ENCODE results near the gene IL1RAPL2. TPM values are rescaled to one million over a fixed set of nuclear protein-coding genes. Genes with fewer than 3 reads are reported as not detected.
A peak's percentile ranks its signal among the peaks of the same experiment; 100 is the strongest.
"Not testable (repeated sequence)": the region's sequence is repeated elsewhere in the genome, so short reads cannot be mapped to it uniquely, and the experiment has no call there.

IL1RAPL2 gene
- total and polyA plus RNA-seq, 7 donors = not detected

DNA sequence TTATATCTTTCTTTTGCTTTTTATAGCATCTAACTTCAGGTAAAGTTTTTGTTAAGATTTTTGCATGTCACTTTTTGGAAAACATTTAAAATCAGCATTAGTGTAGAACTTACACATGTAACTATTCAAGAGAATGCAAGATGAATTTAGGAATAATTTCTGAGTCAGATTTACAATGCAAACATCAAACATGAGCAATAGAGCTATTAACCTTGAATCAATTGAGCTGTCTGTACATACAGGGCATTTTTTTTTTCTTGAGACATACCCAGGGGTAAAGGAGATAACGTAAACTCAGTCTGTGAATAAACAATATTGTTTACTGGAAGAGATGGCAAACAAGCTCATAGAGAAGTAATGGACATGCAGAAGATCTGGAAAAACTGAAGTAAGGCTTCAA, 311.5 kb downstream of the IL1RAPL2 start:
- TF ChIP-seq CTCF (IDR thresholded peaks at IDR 0.05) = no peak
- Histone ChIP-seq H3K36me3 (ENCODE audit: insufficient read depth in 1 of 2, low read depth in 1 of 2) (no peaks in the 10 kb centered on the region), H3K4me1 (no peaks in the 10 kb centered on the region), H3K4me3 (no peak overlapping the region), H3K27me3 (ENCODE audit: insufficient read depth in 3 of 3, low read length in 2 of 3) (no peaks in the 10 kb centered on the region), H3K27ac (no peak overlapping the region), H3K9me3 (no peaks in the 10 kb centered on the region)
- ATAC-seq = no peak
- no peak for DNase-seq
- WGBS, 3 donors = 79 to 90% (median 88%) methylated on average over 1 of the region's 1 CpG
- intact Hi-C loops (cut with DNase I) = no loop called here

GRCh38 chrX:104902070-104902469, 336.1 kb downstream of the IL1RAPL2 start:
- intact Hi-C loops (cut with DNase I) = no loop called here
- H3K9me3 ChIP-seq = no peaks in the 10 kb centered on the region
- no peak for ATAC-seq
- H3K27me3 ChIP-seq (ENCODE audit: insufficient read depth in 3 of 3, low read length in 2 of 3) = peaks cover 0 to 12% (median 0%) of the 10 kb centered on the region in 3 donors
- H3K27ac ChIP-seq = no peak overlapping the region
- DNase-seq = no peak
- 57 to 73% (median 62%) methylated on average over 4 of the region's 4 CpGs for WGBS, 3 donors
- TF ChIP-seq CTCF (IDR thresholded peaks at IDR 0.05) = no peak
- no peaks in the 10 kb centered on the region for H3K4me1 ChIP-seq
- no peak overlapping the region for H3K4me3 ChIP-seq
- H3K36me3 ChIP-seq (ENCODE audit: insufficient read depth in 1 of 2, low read depth in 1 of 2) = no peaks in the 10 kb centered on the region

GRCh38 chrX:104909694-104910093, 343.7 kb downstream of the IL1RAPL2 start:
- WGBS, 3 donors = 25 to 30% (median 27%) methylated on average over 8 to 10 of the region's 10 CpGs
- ATAC-seq; intact Hi-C loops (cut with DNase I): not testable (repeated sequence)

DNA sequence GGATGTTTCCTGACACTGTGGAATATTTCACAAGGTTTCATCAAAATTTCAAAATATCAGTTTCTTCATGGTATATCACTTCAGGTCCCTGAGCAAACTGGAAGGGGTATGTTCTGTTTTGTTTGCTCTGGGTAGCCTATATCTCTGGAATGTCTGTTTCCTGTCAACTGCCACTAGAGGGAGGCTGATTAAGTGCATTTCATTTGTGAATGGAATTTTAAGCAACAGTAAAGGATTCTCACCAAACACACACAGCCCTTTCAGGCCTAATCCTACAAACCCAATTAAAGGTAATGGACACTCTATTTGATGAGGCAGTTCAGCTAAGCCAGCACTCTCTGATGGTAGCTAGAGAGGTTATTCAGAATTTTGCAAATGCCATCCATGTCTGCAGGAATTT, 347.3 kb downstream of the IL1RAPL2 start:
- no peaks in the 10 kb centered on the region for H3K4me1 ChIP-seq
- H3K9me3 ChIP-seq = no peaks in the 10 kb centered on the region
- no peak overlapping the region for H3K4me3 ChIP-seq
- no peak for ATAC-seq
- H3K27ac ChIP-seq = no peak overlapping the region
- no peaks in the 10 kb centered on the region for H3K27me3 ChIP-seq (ENCODE audit: insufficient read depth in 3 of 3, low read length in 2 of 3)
- intact Hi-C loops (cut with DNase I) = no loop called here
- no peaks in the 10 kb centered on the region for H3K36me3 ChIP-seq (ENCODE audit: insufficient read depth in 1 of 2, low read depth in 1 of 2)
- DNase-seq = no peak
- TF ChIP-seq CTCF (IDR thresholded peaks at IDR 0.05) = peak; percentile 33

More at GRCh38 chrX:104909694-104910093, 343.7 kb downstream of the IL1RAPL2 start:
- H3K36me3 ChIP-seq (ENCODE audit: insufficient read depth in 1 of 2, low read depth in 1 of 2); H3K27me3 ChIP-seq (ENCODE audit: insufficient read depth in 3 of 3, low read length in 2 of 3); DNase-seq; H3K27ac ChIP-seq; H3K9me3 ChIP-seq; H3K4me3 ChIP-seq; H3K4me1 ChIP-seq: not testable (repeated sequence)

- DNase-seq, ATAC-seq: not testable (repeated sequence)
These were observed 348.7 kb downstream of the IL1RAPL2 start for GRCh38 chrX:104914686-104915085.

DNA sequence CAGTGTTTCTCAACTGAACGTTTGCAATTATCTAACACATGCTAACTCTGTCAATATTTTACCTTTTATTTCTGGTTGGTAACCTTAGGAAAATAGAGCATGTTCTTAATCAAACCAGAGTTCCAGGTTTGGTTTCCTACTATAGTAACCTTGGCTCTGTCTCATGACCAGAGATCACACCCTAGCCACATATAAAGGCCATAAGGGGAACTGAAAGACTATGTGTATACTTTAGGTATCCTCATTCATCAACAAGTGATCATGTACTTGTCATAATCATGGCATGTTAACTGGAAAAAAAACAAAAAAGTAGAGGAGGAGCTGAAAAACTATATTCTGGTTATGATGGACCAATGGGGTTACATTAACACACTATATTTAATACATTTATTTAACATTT, 352.1 kb downstream of the IL1RAPL2 start:
- ATAC-seq = no peak
- intact Hi-C loops (cut with DNase I) = no loop called here

More at GRCh38 chrX:104914686-104915085, 348.7 kb downstream of the IL1RAPL2 start:
- H3K36me3 ChIP-seq (ENCODE audit: insufficient read depth in 1 of 2, low read depth in 1 of 2); H3K27ac ChIP-seq; H3K4me1 ChIP-seq; intact Hi-C loops (cut with DNase I); H3K27me3 ChIP-seq (ENCODE audit: insufficient read depth in 3 of 3, low read length in 2 of 3); H3K9me3 ChIP-seq; H3K4me3 ChIP-seq: not testable (repeated sequence)
- WGBS, 3 donors = 88 to 96% (median 92%) methylated on average over 3 to 5 of the region's 5 CpGs

More for the DNA sequence above, 352.1 kb downstream of the IL1RAPL2 start:
- no peak overlapping the region for H3K27ac ChIP-seq
- no peaks in the 10 kb centered on the region for H3K27me3 ChIP-seq (ENCODE audit: insufficient read depth in 3 of 3, low read length in 2 of 3)
- DNase-seq = no peak
- WGBS, 3 donors = 43 to 88% (median 76%) methylated on average over 1 of the region's 1 CpG
- no peak overlapping the region for H3K4me3 ChIP-seq
- H3K4me1 ChIP-seq = no peaks in the 10 kb centered on the region
- H3K36me3 ChIP-seq (ENCODE audit: insufficient read depth in 1 of 2, low read depth in 1 of 2) = no peaks in the 10 kb centered on the region
- H3K9me3 ChIP-seq = no peaks in the 10 kb centered on the region
- no peak for TF ChIP-seq CTCF (IDR thresholded peaks at IDR 0.05)

Measured in psoas muscle (tissue), 8 donors.